ENCODE results near the gene TMEM258. TPM values are rescaled to one million over a fixed set of nuclear protein-coding genes. Genes with fewer than 3 reads are reported as not detected.

Gene TMEM258
- total RNA-seq, 1 donor from 2014 or later = 112 TPM

DNA sequence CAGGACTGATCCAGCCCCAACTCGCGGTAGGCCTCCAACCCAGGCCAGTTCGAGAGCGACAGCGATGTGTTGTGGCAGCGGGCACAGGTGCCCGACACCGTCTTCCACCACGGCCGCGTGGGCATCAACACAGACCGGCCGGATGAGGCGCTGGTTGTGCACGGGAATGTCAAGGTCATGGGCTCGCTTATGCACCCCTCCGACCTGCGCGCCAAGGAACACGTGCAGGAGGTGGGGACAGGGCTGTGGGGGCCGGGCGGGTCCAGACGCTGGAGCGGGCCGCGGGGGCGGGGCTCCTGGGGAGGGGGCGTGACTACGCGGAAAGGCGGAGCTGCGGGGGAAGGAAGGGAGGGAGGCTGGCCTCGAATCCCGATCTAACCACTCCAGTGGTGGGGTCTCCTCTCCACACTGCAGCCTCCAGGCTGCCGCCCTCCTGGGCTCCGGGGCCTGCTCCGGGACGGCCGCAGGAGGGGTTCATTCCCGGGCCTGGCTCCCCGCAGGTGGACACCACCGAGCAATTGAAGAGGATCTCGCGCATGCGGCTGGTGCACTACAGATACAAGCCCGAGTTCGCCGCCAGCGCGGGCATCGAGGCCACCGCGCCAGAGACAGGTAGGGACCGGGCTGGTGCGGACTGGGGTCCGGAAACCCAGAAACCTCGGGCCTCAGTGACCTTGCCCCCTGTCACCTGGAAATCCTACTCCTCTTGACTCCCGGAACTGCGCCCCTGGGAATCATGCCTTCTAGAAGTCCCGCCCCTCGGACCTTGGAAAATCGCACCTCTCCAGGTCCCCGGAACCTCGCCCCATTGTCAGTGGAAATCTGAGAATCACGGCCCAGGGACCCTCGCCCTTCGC lies 14.9 kb downstream of the TMEM258 start:
- no peak for DNase-seq (ENCODE audit: low read depth, low spot score)

DNA sequence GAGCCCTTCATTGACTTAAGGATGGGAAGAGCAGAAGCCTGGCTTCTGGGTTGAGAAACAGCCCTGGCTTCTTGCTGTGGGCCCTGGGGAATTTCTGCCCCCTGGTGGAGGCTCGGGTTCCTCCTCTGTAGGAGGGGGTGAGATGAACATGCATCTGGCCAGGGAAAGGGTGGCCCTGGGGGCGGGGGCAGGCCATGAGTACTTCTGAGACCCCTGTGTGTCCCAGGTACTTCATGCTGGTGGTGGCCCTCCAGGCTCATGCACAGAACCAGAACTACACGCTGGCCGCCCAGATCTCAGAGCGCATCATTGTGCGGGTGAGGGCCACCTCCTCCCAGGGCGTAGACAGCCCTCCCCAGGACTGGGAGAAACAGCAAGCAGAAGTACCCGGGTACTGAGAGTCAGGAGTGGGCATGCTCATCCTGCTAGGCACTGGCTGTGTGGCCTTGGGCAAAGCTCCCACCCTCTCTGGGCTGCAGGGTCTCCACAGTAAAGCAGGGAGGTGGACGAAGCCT lies 15.8 kb downstream of the TMEM258 start:
- DNase-seq (ENCODE audit: low read depth, low spot score) = peak; percentile 20

DNA sequence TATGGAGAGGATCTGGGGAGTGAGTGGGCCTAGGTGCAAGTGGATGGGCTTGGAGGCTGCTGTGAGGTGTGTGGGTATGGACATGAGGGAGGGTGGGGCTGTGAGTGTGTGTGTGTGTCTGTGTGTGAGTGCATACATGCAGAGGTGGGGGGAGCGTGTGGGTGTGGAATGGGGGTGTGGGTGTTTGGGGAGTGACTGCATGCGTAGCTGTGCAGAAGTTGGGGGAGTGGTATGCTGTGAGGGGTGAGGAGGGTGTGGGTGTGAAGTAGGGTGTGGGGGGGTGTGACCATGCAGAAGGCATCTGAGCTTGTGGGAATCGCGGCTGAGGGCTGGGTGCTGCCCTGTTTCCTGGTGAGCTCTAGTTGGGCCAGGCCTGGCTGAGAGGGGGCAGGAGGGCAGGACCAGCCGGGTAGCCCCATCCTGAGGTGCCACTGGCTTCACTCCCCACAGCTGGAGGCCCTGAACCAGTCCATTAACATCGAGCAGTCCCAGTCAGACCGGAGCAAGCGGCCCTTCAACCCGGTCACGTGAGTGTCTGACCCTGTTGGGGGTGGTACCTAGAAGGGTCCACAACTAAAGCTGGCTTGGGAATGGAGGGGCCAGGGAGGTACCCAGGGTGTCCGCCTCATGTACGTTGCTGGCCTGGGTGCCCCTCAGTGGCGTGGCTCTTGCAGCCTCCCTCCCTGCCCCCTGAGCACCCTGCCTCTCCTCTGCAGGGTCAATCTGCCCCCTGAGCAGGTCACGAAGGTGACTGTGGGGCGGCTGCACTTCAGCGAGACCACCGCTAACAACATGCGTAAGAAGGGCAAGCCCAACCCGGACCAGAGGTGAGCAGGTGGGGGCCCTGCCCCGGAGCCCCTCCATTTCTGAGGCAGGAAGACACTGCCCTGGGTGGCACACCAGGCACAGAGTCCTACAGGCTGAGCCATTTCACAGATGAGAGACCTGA lies 16.5 kb downstream of the TMEM258 start:
- DNase-seq (ENCODE audit: low read depth, low spot score) = no peak

DNA sequence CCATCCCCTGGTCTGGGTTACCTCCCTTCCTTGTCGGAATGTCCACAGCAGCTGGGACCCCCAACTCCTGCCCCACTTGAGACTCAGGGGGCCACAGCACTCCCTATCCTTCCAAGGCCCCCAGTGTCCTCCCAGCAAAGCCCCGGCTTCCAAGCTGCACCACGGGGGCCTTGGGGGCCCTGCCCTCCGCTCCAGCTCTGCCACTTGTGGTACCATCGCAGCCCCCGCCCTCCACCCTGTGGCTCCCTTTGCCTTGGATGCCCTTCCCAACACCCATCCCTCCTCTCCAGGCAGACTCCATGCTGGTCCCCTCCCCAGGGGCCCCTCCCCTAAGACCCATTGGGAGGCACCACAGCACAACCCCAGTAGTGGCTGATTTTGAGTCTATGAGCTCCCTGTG lies 17.3 kb downstream of the TMEM258 start:
- DNase-seq (ENCODE audit: low read depth, low spot score) = no peak

DNA sequence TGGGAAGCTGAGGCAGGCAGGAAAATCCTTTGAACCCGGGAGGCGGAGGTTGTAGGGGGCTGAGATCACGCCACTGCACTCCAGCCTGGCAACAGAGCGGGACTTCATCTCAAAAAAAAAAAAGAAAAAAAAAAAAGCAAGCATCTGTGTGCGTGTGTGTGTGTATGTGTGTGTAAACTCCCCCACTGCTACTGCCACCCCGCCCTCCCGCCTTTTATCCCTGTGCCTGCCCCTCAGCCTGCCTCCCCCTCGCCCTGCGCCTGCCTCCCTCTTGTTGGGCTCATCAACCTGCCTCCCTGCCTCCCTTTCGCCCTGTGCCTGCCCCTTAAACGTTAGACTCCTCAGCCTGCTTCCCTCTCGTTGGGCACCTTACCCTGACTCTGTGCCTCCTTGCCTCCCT lies 18.0 kb downstream of the TMEM258 start:
- no peak for DNase-seq (ENCODE audit: low read depth, low spot score)

DNA sequence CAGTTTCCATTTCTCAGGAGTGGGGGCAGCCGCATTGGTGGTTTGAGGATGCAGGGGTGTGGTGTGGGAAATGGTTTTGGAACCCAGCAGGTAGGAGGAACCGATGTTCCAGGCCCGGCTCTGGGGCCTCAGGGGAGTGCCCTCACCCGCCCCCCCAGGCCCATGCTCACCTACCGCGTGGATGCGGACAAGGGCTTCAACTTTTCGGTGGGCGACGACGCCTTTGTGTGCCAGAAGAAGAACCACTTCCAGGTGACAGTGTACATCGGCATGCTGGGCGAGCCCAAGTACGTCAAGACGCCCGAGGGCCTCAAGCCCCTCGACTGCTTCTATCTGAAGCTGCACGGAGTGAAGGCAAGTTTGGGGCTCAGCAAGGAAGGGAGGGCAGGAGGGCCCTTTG lies 18.6 kb downstream of the TMEM258 start:
- DNase-seq (ENCODE audit: low read depth, low spot score) = no peak

DNA sequence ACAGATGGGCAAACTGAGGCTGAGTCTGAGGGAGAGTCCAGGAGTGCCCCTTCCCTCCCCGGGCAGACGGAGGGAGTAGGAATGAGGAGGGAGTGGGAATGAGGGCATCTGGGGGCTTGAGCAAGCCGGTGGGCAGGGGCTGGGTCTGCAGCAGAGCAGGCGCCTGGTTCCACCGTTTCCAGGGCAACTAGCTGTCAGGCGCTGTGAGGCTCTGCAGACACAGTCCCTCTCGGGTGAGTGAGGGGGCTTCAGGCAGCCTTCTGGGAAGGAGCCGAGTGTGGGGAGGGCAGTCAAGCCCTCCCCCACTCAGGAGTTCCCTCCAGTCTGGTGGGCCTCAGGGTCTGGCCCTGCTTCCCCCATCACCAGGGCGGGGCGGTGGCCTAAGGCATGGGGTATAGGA lies 19.0 kb downstream of the TMEM258 start:
- no peak for DNase-seq (ENCODE audit: low read depth, low spot score)

DNA sequence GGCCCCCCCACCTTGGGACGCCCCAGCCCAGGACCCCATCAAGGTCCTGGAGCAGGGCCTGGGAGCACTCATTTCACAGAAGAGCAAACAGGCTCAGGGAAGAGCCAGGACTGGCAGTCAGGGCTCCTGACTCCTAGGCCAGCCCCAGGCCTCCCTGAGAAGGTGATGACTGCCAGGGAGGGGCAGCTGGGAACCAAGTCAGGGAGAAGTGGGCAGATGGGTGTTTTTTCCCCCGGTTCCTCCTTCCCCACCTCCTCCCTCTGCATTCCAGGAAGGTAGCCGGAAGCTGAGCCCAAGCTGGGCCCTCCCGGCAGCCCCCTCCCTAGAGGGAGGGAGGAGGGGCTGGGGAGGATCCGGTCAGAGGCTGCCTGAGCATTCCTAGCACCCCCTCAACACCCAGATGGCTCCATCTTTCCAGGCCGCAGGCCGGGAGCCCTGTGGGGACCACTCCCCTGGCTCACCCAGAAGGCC lies 20.4 kb downstream of the TMEM258 start:
- no peak for DNase-seq (ENCODE audit: low read depth, low spot score)

DNA sequence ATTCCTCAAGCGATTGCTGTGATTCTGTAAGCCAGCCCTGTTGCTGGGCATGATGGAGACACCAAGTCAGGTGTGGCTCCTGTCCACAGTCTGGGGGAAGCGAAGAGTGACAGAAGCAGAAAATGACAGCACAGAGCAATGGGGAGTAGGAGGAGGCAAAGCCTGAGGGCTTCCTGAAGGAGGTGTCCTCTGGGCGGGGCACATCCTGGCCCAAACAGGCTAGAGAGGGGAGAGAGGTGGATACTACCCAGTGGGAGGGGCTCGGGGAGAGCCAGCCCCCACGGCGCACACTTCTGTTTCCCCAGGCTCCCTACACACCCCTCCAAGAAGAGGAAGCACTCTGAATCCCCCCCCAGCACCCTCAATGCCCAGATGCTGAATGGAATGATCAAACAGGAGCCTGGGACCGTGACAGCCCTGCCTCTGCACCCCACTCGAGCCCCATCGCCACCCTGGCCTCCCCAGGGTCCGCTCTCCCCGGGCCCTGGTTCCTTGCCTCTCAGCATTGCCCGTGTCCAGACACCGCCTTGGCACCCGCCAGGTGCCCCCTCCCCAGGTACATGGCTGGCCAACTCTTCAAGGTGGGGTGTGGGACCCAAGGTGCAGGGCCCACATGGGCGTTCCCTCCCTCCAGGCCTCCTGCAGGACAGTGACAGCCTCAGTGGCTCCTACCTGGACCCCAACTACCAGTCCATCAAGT lies 21.1 kb downstream of the TMEM258 start:
- no peak for DNase-seq (ENCODE audit: low read depth, low spot score)

DNA sequence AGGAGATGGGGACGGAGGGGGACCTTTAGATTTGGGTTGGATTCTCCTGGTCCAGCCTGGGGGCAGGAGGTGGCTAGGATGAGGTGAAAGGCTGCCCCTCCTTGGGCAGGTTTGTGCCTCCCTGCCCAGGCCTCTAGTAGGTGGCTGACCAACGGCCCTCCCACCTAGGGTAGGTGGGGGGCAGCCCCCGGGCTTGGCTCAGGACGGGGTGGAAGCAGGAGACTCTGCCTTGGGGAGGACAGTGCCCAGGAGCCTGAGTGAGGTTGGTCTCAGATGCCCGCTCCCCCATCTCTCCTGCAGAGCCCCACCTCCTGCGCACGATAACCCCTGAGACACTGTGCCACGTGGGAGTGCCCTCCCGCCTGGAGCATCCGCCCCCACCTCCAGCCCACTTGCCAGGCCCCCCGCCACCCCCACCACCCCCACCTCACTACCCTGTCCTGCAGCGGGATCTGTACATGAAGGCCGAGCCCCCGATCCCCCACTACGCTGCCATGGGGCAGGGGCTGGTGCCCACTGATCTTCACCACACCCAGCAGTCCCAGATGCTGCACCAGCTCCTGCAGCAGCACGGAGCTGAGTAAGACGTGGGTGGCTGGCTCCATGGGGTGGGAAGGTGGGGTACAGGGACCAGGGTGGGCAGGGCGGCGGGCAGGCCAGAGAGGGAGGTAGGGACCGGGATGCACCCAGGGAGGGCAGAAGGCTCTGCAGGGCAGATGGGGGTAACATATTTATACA lies 22.3 kb downstream of the TMEM258 start:
- no peak for DNase-seq (ENCODE audit: low read depth, low spot score)

DNA sequence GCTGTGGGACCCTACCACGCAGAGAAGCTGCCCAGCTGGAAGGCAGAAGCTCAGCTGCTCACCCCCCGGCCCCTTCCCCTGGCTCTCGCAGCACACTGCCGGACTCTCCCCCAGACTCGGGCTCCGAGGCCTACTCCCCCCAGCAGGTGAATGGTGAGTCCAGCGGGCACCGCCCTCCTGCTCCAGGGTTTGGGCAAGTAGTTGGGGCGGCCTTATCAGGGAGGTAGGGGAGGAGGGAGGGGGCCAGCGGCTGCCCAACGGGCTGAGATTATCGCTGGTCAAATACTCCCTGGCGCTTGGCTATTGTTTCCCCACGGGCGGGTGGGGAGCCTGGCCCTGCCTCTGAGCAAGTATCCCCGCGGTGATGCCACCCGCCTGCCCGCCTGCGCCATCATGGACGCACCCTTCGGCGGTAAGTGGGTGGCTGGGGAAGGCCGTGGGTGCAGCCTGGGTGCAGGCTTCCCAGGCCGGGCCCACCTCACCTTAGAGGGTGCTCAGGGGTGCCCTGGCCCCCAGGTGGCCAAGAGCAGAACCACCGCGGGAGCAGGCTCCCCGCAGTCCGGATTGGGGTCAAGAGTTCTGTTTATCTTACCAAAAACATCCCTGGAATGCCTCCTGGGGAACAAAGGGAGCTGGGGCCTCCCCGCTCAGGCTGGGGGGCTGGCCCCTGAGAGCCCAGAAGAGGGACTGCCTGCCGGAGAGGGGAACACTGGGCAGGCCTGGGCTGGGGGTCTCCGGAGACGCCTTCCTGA lies 23.1 kb downstream of the TMEM258 start:
- DNase-seq (ENCODE audit: low read depth, low spot score) = no peak

DNA sequence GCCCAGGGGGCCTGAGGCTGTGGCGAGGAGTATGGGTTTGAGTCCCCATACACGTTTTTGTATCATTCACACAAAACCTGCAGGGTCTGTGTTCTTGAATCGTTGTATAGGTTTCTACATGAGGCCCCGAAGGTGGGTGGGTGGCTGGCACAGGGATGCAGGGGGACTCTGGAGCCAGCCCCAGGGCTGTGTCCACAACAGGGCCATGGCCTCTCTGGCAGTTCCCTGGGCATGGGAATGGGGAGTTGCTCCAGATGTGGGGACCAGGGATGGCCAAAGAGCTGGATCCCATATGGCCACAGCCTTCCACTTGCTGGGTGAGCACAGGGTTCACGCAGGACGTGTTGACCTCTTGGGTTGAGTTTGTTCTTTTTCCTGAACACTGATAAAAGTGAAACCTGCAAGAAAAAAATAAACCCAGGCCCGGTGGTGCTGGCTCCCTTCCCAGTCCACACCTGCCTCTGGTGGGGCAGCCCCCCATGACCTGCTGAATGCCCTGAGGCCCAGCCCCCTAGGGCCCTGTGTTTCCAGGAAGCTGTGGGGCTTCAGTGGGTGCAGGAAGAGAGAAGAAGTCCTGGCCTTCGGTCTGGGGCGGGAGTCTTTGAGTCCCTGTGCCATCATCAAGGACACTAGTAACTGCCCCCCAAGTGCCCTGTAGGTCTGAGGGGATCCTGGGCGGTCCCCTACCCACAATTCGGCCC lies 23.9 kb downstream of the TMEM258 start:
- DNase-seq (ENCODE audit: low read depth, low spot score) = no peak

DNA sequence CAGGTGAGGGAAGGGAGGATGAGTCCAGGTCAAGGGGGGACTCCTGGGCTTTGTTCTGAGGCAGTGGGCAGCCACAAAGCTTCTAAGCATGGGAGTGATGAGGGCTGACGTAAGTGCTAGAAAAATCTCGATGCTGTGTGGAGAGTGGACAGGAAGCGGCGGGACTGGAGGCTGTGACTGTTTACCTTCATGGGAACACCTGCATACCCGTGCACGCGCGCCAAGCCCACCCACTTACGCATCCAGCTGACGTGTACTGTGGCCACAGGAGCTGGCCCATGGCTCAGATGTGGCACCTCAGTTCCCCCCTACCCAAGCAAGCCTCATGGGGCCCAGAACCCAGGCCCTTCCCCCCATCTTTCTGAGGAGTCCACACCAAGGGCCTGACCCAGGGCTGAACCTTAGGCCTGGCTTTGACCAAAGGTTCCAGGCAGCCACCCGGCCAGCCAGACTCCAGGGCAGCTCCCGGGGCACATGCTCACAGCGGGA lies 26.0 kb downstream of the TMEM258 start:
- no peak for DNase-seq (ENCODE audit: low read depth, low spot score)

DNA sequence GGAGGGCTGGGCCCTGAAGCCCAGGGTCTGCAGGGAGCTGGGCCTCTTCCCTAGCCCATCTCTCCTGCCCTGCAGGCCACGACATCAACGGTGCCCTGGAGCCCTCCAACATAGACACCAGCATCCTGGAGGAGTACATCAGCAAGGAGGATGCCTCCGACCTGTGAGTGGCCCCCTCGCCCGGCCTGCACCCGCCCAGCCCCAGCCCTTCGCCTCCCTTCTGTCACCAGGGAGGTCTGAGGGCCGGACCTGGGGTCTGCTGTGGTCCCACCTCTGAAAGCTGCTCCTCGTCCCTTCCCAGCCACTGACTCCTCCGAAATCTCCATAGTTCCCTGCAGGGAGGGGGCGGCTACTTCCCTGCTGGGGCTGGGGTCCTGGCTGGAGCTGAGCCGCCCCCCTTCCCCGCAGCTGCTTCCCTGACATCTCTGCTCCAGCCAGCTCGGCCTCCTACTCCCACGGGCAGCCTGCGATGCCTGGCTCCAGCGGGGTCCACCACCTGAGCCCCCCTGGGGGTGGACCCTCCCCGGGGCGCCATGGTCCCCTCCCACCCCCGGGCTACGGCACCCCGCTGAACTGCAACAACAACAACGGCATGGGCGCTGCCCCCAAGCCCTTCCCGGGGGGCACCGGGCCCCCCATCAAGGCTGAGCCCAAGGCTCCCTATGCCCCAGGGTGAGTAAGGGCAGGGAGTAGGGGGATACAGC lies 26.7 kb downstream of the TMEM258 start:
- DNase-seq (ENCODE audit: low read depth, low spot score) = no peak

DNA sequence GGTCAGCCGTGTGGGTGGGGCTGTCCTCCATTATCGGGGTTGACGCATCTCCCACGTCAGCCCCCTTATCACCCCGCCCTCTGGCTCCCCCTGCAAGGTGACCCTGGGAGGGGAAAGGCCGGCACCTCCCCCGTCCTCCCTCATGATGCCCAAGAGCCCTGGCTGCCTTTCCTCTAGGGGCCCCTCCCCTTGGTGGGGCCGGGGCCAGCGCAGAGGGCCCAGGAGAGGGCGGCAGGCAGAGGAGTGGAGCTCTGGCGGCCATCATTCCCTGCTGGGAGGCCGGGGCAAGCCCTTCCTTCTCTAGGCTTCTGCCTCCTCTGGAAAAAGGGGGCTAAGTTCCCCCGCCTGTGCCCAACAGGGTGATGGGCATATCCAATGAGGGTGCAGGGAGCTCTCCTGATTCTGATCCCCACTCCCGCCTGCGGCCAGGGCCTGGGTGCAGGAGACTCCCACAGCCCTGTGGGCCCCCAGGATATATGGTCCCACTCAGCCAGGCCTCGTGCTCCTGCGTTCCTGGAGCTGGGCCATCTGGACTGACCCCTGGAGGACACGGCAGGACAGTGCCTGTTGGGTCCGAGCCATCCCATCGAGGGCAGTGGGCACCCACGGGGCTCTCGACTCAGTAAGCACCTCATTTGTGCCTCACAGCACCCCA lies 27.7 kb downstream of the TMEM258 start:
- DNase-seq (ENCODE audit: low read depth, low spot score) = no peak

DNA sequence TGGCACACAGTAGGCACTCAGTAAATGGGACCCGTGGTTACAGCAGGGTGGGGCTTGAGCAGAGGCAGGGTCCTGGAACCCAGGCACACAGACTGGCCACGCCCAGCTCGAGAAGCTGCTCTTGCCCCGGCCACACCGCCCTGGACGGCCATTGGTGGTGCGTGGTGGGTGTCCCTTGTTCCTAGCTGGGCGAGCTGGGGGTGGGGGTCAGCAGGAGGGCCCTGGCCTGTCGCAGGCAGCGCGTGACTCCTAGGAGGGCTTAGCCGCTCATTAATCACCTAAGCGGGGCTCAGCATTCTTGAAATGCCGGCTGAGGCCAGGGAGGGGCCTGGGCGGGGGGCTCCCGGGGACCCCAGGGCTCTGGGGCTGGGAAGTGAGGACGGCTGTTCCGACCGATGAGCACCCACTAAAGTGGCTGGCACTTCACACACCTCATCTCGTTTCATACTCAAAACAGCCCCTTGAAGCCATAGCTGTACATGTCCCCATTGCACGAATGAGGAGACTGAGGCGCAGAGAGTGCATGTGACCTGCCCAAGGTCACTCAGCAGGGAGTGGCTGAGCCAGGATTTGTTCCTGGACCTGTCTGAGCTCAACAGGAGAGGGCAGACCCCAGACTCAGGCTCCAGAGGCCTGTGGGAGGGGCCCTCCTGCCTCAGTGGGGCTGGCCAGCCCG lies 28.3 kb downstream of the TMEM258 start:
- no peak for DNase-seq (ENCODE audit: low read depth, low spot score)

DNA sequence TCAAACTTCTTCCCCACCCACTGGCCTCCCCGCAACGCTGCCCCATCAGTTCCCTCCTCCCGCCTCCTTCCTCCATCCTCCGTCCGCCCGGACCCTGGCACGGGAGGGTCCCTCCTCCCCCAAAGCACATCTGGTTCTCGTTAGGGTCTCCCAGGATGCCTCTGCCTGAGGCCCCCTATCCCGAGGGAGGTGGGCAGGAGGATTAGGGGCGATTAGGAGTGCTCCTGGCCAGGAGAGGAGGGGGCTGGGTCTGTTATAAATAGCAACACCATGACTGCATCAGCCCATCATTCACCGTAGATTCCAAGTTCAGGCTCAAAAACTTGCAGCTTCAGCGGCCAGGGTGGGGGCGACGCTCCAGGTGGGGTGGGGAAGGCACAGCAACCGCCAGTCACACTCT lies 29.6 kb downstream of the TMEM258 start:
- no peak for DNase-seq (ENCODE audit: low read depth, low spot score)

All from pulmonary artery endothelial cell (primary cell).